CD14-positive monocyte (primary cell): ENCODE results near the gene RALB. TPM values are rescaled to one million over a fixed set of nuclear protein-coding genes. Genes with fewer than 3 reads are reported as not detected.
A peak's percentile ranks its signal among the peaks of the same experiment; 100 is the strongest.

ENCODE experiments used
- DNase-seq, 3 donors: peaks; one replicate each; pipeline ENCODE4 v3.0.0-alpha.2; 2011 to 2022
- H2AFZ ChIP-seq: 2 replicates; pipeline ENCODE4 v1.6.0; 2012; ENCODE audit warnings: mild to moderate bottlenecking, low read depth, low read length, inconsistent platforms; ENCODE audit not compliant: insufficient read depth, poor library complexity, severe bottlenecking
- H3K27ac ChIP-seq, 2 donors: 1 replicate in 1 of 2; 2 replicates in 1 of 2; pipeline ENCODE4 v1.5.1; 2012 to 2013; ENCODE audit warnings: low read length in 2 of 2, control low read depth in 1 of 2, inconsistent platforms in 1 of 2, low read depth in 1 of 2, mild to moderate bottlenecking in 1 of 2
- H3K27me3 ChIP-seq, 2 donors: one replicate each; pipeline versions ENCODE4 v1.6.0 to v1.6.1; 2011 to 2013; ENCODE audit warnings: low read length in 2 of 2; ENCODE audit not compliant: control insufficient read depth in 2 of 2, insufficient read depth in 2 of 2
- H3K36me3 ChIP-seq, 2 donors: replicated peaks in 1 of 2; 1 replicate in 1 of 2; 2 replicates in 1 of 2; pipeline versions ENCODE4 v1.5.1 to v1.6.1; 2012 to 2013; ENCODE audit warnings: low read length in 2 of 2, control low read depth in 1 of 2, inconsistent platforms in 1 of 2, mild to moderate bottlenecking in 1 of 2; ENCODE audit not compliant: insufficient read depth in 2 of 2, control insufficient read depth in 1 of 2
- H3K4me1 ChIP-seq, 2 donors: 1 replicate in 1 of 2; 2 replicates in 1 of 2; pipeline versions ENCODE4 v1.5.1 to v1.6.1; 2012 to 2013; ENCODE audit warnings: low read length in 2 of 2, control low read depth in 1 of 2, inconsistent platforms in 1 of 2, mild to moderate bottlenecking in 1 of 2, moderate library complexity in 1 of 2; ENCODE audit not compliant: insufficient read depth in 2 of 2, control insufficient read depth in 1 of 2
- H3K4me2 ChIP-seq: replicated peaks from 2 replicates; pipeline ENCODE3; 2012; ENCODE audit warnings: low read length, moderate library complexity, mild to moderate bottlenecking; ENCODE audit not compliant: poor library complexity, severe bottlenecking; ENCODE audit errors: extremely low read depth
- H3K4me3 ChIP-seq, 3 experiments: fragments of 200-600 bp in 1 of 3; sonication (generic) in 1 of 3; replicated peaks in 1 of 3; 1 replicate in 2 of 3; 2 replicates in 1 of 3; pipeline ENCODE4 v1.5.1; 2011 to 2013; ENCODE audit warnings: low read length in 3 of 3, mild to moderate bottlenecking in 3 of 3, control low read depth in 2 of 3, low read depth in 2 of 3, inconsistent platforms in 1 of 3, moderate library complexity in 1 of 3
- H3K79me2 ChIP-seq: 2 replicates; pipeline ENCODE4 v1.6.0; 2012; ENCODE audit warnings: mild to moderate bottlenecking, control low read depth, inconsistent platforms, low read length, moderate library complexity; ENCODE audit not compliant: insufficient read depth
- H3K9ac ChIP-seq: 2 replicates; pipeline ENCODE4 v1.6.0; 2017; ENCODE audit warnings: low read length, mild to moderate bottlenecking; ENCODE audit not compliant: insufficient read depth, poor library complexity, severe bottlenecking
- H3K9me3 ChIP-seq, 2 donors: replicated peaks in 1 of 2; 1 replicate in 1 of 2; 2 replicates in 1 of 2; pipeline versions ENCODE4 v1.5.1 to v1.6.1; 2012 to 2013; ENCODE audit warnings: low read length in 2 of 2, control low read depth in 1 of 2; ENCODE audit not compliant: control insufficient read depth in 1 of 2, insufficient read depth in 1 of 2
- H4K20me1 ChIP-seq: 2 replicates; pipeline ENCODE4 v1.6.0; 2012; ENCODE audit warnings: mild to moderate bottlenecking, low read length, control low read depth, moderate library complexity; ENCODE audit not compliant: insufficient read depth
- H3K27ac Mint-ChIP-seq, 7 donors: one replicate each; pipeline ENCODE4 v1.8.0; 2020; ENCODE audit warnings: mild to moderate bottlenecking in 7 of 7, mixed read lengths in 7 of 7, moderate library complexity in 6 of 7, inconsistent platforms in 2 of 7
- H3K27me3 Mint-ChIP-seq, 3 donors: one replicate each; pipeline ENCODE4 v1.8.0; 2021 to 2022; ENCODE audit warnings: low read depth in 3 of 3, mild to moderate bottlenecking in 3 of 3, mixed read lengths in 3 of 3, moderate library complexity in 3 of 3, inconsistent platforms in 1 of 3
- H3K36me3 Mint-ChIP-seq, 2 donors: one replicate each; pipeline ENCODE4 v1.8.0; 2020; ENCODE audit warnings: mixed read lengths in 2 of 2, inconsistent platforms in 1 of 2, mild to moderate bottlenecking in 1 of 2
- H3K4me1 Mint-ChIP-seq: one replicate; pipeline ENCODE4 v1.8.0; 2020; ENCODE audit warnings: mild to moderate bottlenecking, mixed read lengths
- H3K4me3 Mint-ChIP-seq, 2 donors: one replicate each; pipeline ENCODE4 v1.8.0; 2020; ENCODE audit warnings: mild to moderate bottlenecking in 2 of 2, mixed read lengths in 2 of 2, moderate library complexity in 1 of 2
- H3K9me3 Mint-ChIP-seq, 7 donors: one replicate each; pipeline ENCODE4 v1.8.0; 2020 to 2022; ENCODE audit warnings: mixed read lengths in 7 of 7, mild to moderate bottlenecking in 6 of 7, moderate library complexity in 6 of 7, inconsistent platforms in 2 of 7
- WGBS: methylation state at CpG from one replicate; pipeline ENCODE4 v1.1.5; 2013; ENCODE audit warnings: missing lambda C conversion rate; ENCODE audit not compliant: insufficient coverage; 5-methylcytosine and 5-hydroxymethylcytosine counted together
- intact Hi-C, 2 donors: fragments of 100-400 bp; cut with micrococcal nuclease; formaldehyde crosslinking; loops; one replicate each; pipeline versions ENCODE4 v1.15.0 to v1.15.1; 2023
- polyA plus RNA-seq, 3 donors: library from polyadenylated mRNA; depleted of rRNA in 1 of 3; unstranded in 2 of 3; stranded (reverse) in 1 of 3; fragments of 300-500 nt in 2 of 3; fragments of >200 nt in 1 of 3; fragmentation: Illumina TruSeq in 2 of 3; gene quantifications; 1 replicate in 2 of 3; 2 replicates in 1 of 3; pipeline ENCODE4 v1.2.3, GENCODE V29; 2012 to 2021
- TF ChIP-seq, protein P1 (sequence below): fragments of 200-600 bp; IDR thresholded peaks from one replicate; pipeline ENCODE4 v1.8.0; 2022; ENCODE audit warnings: antibody characterized with exemption, mild to moderate bottlenecking

RALB gene
- polyA plus RNA-seq, 3 donors = 57.2 to 163 (median 139) TPM

DNA sequence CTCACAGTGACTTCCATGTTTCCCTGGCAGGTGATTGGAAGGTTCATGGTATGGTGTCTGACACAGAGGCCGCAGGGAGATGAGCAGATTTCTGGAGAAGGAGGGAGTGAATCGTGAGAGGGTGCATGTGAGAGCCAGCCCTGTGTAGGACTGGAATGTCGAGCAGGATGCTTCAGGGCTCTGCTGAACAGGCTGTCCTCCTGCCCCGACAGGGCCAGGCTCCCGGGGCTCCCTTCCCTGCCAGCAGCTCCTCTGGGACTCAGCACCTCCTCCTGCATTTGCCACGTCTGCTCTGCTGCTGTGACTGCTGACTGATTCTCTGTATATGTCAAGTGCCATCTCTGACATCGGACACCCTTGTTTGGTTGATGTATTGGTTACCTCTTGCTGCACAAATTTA lies 54.8 kb downstream of the RALB start:
- Mint-ChIP-seq H3K36me3 (peaks cover 9 to 14% of the 10 kb centered on the region in 2 donors), H3K4me1 (peaks cover 19% of the 10 kb centered on the region), H3K4me3 (no peak overlapping the region), H3K9me3 (no peaks in the 10 kb centered on the region), H3K27ac (peak overlapping the region in 1 of 7 donors; percentile 66), H3K27me3 (peaks cover 0 to 5% (median 4%) of the 10 kb centered on the region in 3 donors)
- Histone ChIP-seq H3K9me3 (no peaks in the 10 kb centered on the region), H3K36me3 (peaks cover 5 to 14% of the 10 kb centered on the region in 2 donors), H3K4me3 (no peak overlapping the region), H3K4me2 (no peak overlapping the region), H3K27ac (no peak overlapping the region), H3K27me3 (no peaks in the 10 kb centered on the region), H4K20me1 (no peaks in the 10 kb centered on the region), H2AFZ (no peak overlapping the region), H3K79me2 (no peaks in the 10 kb centered on the region), H3K4me1 (peaks cover 11 to 13% of the 10 kb centered on the region in 2 donors), H3K9ac (no peak overlapping the region)
- TF ChIP-seq, protein P1, sequence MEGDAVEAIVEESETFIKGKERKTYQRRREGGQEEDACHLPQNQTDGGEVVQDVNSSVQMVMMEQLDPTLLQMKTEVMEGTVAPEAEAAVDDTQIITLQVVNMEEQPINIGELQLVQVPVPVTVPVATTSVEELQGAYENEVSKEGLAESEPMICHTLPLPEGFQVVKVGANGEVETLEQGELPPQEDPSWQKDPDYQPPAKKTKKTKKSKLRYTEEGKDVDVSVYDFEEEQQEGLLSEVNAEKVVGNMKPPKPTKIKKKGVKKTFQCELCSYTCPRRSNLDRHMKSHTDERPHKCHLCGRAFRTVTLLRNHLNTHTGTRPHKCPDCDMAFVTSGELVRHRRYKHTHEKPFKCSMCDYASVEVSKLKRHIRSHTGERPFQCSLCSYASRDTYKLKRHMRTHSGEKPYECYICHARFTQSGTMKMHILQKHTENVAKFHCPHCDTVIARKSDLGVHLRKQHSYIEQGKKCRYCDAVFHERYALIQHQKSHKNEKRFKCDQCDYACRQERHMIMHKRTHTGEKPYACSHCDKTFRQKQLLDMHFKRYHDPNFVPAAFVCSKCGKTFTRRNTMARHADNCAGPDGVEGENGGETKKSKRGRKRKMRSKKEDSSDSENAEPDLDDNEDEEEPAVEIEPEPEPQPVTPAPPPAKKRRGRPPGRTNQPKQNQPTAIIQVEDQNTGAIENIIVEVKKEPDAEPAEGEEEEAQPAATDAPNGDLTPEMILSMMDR = no peak
- WGBS = 100% methylated on average over 6 of the region's 7 CpGs
- no peak for DNase-seq
- intact Hi-C loops = no loop called here

DNA sequence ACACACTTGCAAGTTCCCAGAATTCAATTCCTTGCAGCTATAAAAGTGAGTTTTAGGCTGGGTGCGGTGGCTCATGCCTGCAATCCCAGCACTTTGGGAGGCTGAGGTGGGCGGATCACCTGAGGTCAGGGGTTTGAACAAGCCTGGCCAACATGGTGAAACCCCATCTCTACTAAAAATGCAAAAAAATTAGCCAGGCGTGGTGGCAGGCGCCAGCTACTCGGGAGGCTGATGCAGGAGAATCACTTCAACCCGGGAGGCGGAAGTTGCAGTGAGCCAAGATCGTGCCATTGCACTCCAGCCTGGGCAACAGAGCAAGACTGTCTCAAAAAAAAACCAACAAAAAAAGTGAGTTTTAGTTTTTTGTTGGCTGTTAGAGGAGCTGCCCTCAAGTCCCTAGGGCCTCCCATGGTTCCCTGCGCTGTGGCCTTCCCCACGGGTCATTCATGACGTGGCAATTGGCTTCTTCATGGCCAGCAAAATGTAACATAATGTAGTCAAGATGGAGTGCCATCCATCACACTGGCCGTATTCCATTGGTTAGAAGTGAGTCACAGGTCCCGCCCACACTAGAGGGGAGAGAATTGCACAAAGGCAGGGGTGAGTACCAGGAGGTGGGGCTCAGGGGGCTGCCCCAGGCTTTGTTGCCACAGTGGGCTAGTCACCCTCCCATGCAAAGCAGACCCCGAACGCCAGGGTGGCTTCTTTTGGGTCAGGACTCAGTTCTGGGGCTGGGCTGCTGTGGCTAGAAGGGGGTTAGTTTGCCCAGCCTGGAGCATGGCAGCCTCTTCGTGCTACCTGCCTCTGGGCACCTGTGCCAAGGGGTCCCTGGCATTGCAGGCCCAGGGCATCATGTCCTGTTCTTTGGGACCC lies 55.6 kb downstream of the RALB start:
- Mint-ChIP-seq H3K4me3 (no peak overlapping the region), H3K27me3 (peaks cover 0 to 10% (median 8%) of the 10 kb centered on the region in 3 donors), H3K4me1 (peaks cover 22% of the 10 kb centered on the region), H3K36me3 (peaks cover 5 to 6% of the 10 kb centered on the region in 2 donors), H3K27ac (no peak overlapping the region), H3K9me3 (no peaks in the 10 kb centered on the region)
- Histone ChIP-seq H3K9ac (no peak overlapping the region), H3K9me3 (no peaks in the 10 kb centered on the region), H3K79me2 (no peaks in the 10 kb centered on the region), H3K36me3 (peaks cover 3 to 6% of the 10 kb centered on the region in 2 donors), H3K4me1 (peaks cover 18 to 20% of the 10 kb centered on the region in 2 donors), H2AFZ (no peak overlapping the region), H3K4me2 (no peak overlapping the region), H4K20me1 (no peaks in the 10 kb centered on the region), H3K4me3 (no peak overlapping the region), H3K27me3 (no peaks in the 10 kb centered on the region), H3K27ac (no peak overlapping the region)
- WGBS = 93% methylated on average over 9 of the region's 16 CpGs
- DNase-seq = no peak
- TF ChIP-seq, protein P1 = no peak
- intact Hi-C loops = no loop called here
